ENCODE data around the gene NGB.

Gene NGB

DNA sequence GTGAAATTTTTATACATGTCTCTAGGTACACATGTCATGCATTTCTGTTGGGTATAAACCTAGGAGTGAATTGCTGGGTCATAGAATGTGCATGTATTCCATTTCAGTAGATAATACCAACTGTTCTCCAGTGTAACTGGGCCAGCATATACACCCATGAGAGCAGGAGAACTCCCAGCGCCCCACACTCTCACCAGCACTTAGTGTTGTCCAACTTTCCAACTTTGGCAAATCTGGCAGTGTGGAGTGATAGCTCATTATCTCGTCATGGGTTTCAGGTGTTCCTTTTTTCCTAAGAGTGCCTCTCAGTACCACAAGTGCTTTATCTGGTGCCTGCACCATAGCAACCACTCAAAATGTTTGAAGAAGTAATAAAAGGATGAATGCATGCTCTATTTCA, 40.1 kb downstream of the NGB start:
- DNase-seq (ENCODE audit: low read depth) = no peak

DNA sequence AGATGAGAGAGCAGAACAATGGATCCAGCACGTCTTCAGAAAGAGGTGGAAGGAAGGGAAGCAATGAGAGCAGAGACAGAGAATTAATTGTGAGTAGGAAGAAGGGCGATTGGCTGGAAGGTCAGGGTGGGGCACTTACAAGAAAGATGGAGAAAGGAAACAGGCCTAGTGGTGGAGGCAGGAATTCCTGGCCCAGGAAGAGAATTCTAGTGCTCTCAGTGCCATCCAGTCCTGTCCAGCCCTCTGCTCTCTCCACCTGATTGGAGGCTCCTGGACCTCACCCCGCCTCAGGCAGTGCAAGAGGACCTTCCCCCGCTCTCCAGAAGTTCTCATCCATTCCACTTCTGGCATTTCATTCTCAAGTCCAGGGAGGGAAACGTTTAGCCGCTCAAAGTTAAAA, 43.0 kb downstream of the NGB start:
- no peak for DNase-seq (ENCODE audit: low read depth)

DNA sequence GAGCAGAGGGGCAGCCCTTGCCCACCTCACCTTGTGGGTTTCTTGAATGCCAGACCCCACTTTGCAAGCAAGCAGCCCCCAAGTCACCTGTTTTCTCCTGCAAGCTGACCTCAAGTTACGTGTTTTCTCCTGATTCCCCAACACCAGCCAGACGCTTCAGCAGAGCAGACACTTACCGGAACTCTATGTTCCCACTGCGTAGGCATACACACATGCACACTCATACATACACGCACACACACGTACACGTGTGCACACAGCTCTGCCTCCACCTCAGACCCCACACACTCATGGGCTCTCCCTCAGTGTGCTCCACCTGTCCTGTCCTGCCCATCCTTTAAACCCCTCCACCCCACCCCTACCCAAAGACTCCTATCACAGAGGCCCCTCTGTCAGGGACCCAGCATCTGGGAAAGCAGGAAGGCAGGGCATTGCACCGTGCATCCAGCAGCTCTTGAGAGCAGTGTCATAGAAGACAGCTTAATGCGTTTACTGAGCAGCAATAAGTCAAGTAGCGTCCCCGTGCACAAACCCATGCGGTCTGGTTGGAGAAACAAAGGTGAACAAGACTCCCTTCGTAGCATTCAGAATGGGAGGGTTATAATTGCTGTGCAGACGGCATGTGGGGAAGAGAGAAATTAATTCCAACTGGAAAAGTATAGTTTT, 45.0 kb downstream of the NGB start:
- DNase-seq (ENCODE audit: low read depth) = no peak

DNA sequence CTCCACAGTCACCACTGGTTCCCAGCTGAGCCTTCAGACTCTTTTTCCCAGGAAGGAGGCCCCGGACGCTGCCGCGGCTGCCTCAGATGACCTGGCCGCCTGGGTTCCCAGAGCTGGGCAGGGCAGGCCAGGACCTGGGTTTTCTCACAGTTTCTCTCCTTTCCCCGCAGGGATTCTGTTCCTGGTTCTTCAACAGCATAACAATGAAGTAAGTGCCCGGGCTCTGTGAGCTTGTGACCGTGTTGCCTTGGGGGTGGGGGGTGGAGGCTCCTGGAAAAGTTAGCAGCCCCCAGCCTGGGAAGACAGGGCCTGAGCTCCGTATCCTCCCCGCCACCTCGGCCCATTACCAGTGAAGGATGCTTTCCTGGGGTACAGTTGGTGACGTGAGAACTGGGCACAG, 45.8 kb downstream of the NGB start:
- DNase-seq (ENCODE audit: low read depth) = no peak

DNA sequence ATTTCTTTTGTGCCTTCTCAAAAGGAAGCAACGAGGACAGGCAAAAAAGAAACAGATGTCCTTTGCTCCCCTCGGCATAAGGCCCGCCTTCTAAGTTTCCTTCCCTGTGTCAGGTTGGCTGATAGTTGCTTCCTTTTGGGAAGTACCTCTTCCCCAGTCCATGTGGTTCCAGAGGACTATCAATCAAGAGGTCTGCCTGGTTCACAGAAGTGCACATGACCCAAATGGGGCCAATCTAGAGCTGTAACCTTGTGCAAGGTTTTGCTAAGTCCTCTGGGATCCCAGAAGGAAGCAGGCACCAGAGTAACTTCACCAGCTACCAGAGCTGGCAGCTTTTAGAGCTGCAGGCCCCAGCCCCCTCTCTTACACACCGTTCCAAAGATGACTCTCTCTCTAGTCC, 46.8 kb downstream of the NGB start:
- no peak for DNase-seq (ENCODE audit: low read depth)

DNA sequence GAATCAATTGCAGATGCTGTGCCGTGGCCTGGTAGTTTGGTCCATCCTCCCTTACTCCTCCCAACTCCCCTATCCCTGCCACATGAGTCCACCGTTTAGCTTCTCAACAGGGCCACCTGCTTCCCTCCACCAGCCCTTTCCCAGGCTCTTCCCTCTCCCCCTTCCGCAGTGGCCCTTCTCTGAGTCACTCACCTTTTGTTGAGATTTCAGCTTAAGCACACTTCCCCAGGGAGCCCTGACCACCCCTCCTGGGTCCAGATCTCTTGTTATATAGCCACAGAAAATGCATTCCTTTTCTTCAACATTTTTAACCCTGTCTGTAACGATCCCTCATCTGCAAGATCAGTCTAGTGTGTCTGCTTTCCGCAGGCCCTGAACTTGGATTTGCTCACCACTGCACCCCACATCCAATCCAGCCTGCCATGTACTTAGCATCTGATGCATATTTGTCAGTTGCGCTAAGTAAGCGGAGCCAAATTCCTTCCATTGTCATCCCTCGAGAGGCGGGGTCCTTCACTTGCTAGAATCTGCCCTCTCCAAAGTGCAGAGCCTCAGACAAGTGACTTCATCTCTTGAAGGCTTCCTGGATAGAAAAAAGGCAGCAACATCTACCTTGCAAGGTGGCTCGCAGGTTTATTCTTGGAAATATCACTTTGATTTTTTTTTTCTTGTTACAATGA, 48.3 kb downstream of the NGB start:
- DNase-seq (ENCODE audit: low read depth) = no peak

DNA sequence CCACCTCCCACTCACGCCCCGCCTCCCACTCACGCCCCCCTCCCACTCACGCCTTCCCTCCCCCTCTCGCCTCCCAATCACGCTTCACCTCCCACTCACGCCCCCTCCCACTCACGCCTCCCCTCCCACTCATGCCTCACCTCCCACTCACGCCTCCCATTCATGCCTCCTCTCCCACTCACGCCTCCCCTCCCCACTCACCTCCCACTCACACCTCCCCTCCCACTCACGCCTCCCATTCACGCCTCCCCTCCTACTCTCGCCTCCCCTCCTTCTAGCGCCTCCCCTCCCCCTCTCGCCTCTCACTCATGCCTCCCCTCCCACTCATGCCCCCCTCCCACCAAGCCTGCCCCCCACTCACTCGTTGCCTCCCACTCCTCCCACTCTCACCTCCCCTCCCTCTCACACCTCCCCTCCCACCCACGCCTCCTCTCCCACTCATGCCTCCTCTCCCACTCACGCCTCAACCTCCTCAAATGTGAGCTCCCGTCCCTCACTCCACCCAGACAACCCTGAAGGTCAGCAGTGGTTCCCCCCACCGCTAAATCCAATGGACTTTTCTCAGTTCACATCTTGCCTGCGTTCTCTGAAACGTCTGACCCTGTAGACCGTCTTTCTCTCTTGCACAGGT, 49.6 kb downstream of the NGB start:
- no peak for DNase-seq (ENCODE audit: low read depth)

DNA sequence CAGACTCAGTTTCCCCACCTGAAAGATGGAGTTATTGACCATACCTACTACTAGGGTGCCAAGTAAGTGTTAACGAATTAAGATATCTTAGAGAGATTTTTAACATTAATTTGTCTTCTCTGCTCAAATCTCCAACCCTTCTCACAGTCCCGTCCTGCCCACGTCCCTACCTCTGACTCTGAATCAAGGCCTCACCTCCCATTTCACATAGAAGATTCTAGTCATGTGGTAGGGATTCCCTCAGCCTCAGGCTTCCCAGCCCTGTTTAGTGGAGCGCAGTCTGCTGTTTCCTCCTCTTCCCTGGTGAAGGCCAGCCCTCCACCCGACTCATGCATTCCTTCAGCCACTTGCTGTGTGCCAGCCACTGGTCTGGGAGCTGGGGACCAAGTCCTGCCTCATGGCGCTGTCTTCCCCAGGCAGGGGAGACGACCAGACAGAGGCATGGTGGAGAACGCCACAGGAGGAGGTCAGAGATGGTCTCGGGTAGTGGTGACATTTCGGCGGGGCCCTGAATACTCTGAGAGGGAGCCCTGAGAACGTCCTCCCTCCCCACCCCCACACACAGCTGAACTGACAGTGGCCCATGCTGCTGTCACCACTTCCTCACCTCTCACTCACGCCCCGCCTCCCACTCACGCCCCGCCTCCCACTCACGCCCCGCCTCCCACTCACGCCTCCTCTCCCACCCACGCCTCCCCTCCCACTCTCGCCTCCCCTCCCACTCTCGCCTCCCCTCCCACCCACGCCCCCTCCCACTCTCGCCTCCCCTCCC, 50.6 kb downstream of the NGB start:
- no peak for DNase-seq (ENCODE audit: low read depth)

DNA sequence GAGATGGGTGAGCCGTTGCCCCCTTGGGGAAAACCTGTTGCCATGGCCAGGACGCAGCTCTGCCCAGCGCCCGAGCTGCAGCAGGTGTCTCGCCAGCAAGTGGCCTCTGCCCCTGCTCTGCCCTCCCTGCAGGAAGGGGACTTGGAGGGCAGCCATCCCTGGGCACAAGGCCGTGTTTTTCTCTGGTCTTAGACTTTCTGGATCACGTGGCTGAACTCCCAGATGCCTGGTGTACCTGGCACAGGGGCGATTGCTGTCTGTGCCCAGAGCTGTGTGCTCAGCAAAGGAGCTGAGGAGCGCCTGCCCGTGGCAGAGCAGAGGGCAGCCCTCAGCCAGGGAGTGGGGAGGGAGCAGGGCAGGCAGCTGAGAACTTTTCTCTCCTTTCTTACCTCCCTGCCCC, 51.4 kb downstream of the NGB start:
- no peak for DNase-seq (ENCODE audit: low read depth)

DNA sequence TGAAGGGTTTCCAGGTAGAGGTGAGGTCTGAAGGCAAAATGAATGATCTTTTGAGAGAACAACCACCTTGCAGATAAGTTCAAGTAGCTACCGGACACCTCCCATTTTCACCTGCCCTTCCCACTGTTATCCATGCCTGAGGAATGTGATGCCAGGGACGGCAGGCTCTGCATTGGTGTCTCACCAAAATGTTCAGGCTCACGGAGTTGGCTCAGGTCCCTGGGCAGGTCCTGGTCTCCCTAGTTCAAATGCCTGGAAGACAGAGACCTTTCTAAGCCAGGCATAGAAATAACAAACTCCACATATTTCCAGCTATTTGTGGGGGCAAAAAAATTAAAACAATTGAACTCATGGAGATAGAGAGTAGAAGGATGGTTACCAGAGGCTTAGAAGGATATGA, 53.5 kb downstream of the NGB start:
- no peak for DNase-seq (ENCODE audit: low read depth)
